HepG2 (cell line): Measurements from ENCODE around the gene NKX1-1. TPM values are rescaled to one million over a fixed set of nuclear protein-coding genes. Genes with fewer than 3 reads are reported as not detected.

Experiments
- ATAC-seq: fragments of 200-7000 bp; cut with Tn5 transposase; 3 replicates; pipeline ENCODE4 v1.9.1; 2020; ENCODE audit warnings: mild to moderate bottlenecking, moderate library complexity
- BruUV-seq: library from RNA; stranded (reverse); fragments of 400-500 nt; replicated peaks from 2 replicates; lab custom pipeline; 2021; lab: Mats Ljungman, UMichigan
- CTCF ChIA-PET: fragments of 300-600 bp; formaldehyde crosslinking; extraction: SDS; loops from one replicate; lab custom pipeline; 2021; ENCODE audit warnings: low total read pairs, inconsistent platforms, low intra/inter-chr PET ratio; lab: Yijun Ruan, JAX
- POLR2A ChIA-PET: fragments of 350-600 bp; sonication (Branson Sonifier 250); formaldehyde crosslinking; loops from one replicate; lab custom pipeline; 2020; ENCODE audit warnings: antibody characterized with exemption, inconsistent platforms; lab: Yijun Ruan, JAX
- DNase-seq: peaks from one replicate; pipeline ENCODE4 v3.0.0-alpha.2; 2015; ENCODE audit warnings: low spot score
- FAIRE-seq: peaks from 3 replicates; lab custom pipeline; 2011; peaks lifted over from hg19 to GRCh38; lab: Jason Lieb, UNC
- H2AFZ ChIP-seq: one replicate; pipeline ENCODE4 v1.6.1; 2011; ENCODE audit warnings: low read length, inconsistent platforms
- H3K27ac ChIP-seq: fragments of 300-600 bp; 3 replicates; pipeline ENCODE4 v1.8.0; 2011; ENCODE audit warnings: mixed run types, mild to moderate bottlenecking, mixed read lengths, low read length, inconsistent platforms; ENCODE audit not compliant: insufficient read depth; ENCODE audit errors: extremely low read length
- H3K27me3 ChIP-seq, 2 experiments: fragments of 200-600 bp in 1 of 2; 2 replicates in 1 of 2; 3 replicates in 1 of 2; pipeline versions ENCODE4 v1.6.0 to v1.8.0; 2011; ENCODE audit warnings: low read length in 2 of 2, mild to moderate bottlenecking in 2 of 2, moderate library complexity in 2 of 2, inconsistent platforms in 1 of 2; ENCODE audit not compliant: insufficient read depth in 2 of 2, control insufficient read depth in 1 of 2
- H3K36me3 ChIP-seq, 2 experiments: fragments of 200-600 bp in 1 of 2; replicated peaks in 1 of 2; 2 replicates in 1 of 2; 3 replicates in 1 of 2; pipeline versions ENCODE4 v1.5.1 to v1.8.0; 2011; ENCODE audit warnings: low read length in 2 of 2, inconsistent platforms in 1 of 2; ENCODE audit not compliant: insufficient read depth in 2 of 2, control insufficient read depth in 1 of 2
- H3K4me1 ChIP-seq: 2 replicates; pipeline ENCODE4 v1.5.1; 2012; ENCODE audit warnings: low read length, inconsistent platforms; ENCODE audit not compliant: insufficient read depth
- H3K4me2 ChIP-seq: 2 replicates; pipeline ENCODE4 v1.6.0; 2011; ENCODE audit warnings: low read depth, low read length, inconsistent platforms
- H3K4me3 ChIP-seq, 3 experiments: fragments of 200-600 bp in 1 of 3; sonication (generic), shearing (Covaris generic) in 1 of 3; replicated peaks in 1 of 3; 2 replicates each; pipeline ENCODE4 v1.5.1; 2011 to 2016; ENCODE audit warnings: low read length in 3 of 3, inconsistent platforms in 2 of 3, low read depth in 2 of 3, mild to moderate bottlenecking in 2 of 3, control low read depth in 1 of 3, mixed read lengths in 1 of 3; ENCODE audit not compliant: insufficient read depth in 1 of 3
- H3K79me2 ChIP-seq: one replicate; pipeline ENCODE4 v1.6.1; 2011; ENCODE audit warnings: low read length, inconsistent platforms; ENCODE audit not compliant: insufficient read depth
- H3K9ac ChIP-seq: 2 replicates; pipeline ENCODE4 v1.6.0; 2011; ENCODE audit warnings: mild to moderate bottlenecking, low read depth, low read length, inconsistent platforms; ENCODE audit not compliant: insufficient read depth
- H3K9me3 ChIP-seq: 2 replicates; pipeline ENCODE4 v1.5.1; 2012; ENCODE audit warnings: mild to moderate bottlenecking, low read length
- H4K20me1 ChIP-seq: 2 replicates; pipeline ENCODE4 v1.6.0; 2011; ENCODE audit warnings: inconsistent platforms, mild to moderate bottlenecking, low read length, moderate library complexity; ENCODE audit not compliant: insufficient read depth
- ATF7 ChIP-seq, 2 experiments: fragments of 450-650 bp in 1 of 2; sonication (generic) in 1 of 2; formaldehyde crosslinking in 1 of 2; IDR thresholded peaks; 2 replicates each; pipeline versions ENCODE4 v1.4.0 to v1.6.1; 2016 to 2020; ENCODE audit warnings: antibody characterized with exemption in 1 of 2, mild to moderate bottlenecking in 1 of 2, missing genetic modification reagents in 1 of 2
- ERF ChIP-seq: IDR thresholded peaks from 2 replicates; pipeline ENCODE4 v1.6.1; 2018; ENCODE audit warnings: missing biosample characterization, missing genetic modification reagents
- HNRNPH1 ChIP-seq: fragments of 200-400 bp; formaldehyde crosslinking; optimal IDR thresholded peaks from 2 replicates; pipeline ENCODE3; 2017; ENCODE audit warnings: mild to moderate bottlenecking, low read depth, low read length
- MIER2 ChIP-seq: IDR thresholded peaks from 2 replicates; pipeline ENCODE4 v1.6.1; 2016; ENCODE audit warnings: missing biosample characterization, missing genetic modification reagents
- ZFP36 ChIP-seq: fragments of 150-350 bp; IDR thresholded peaks from 2 replicates; pipeline ENCODE4 v1.6.1; 2018; ENCODE audit warnings: borderline replicate concordance, low read length, low read depth; ENCODE audit not compliant: partially characterized antibody
- ZNF772 ChIP-seq: sonication (generic); formaldehyde crosslinking; IDR thresholded peaks from 2 replicates; pipeline ENCODE4 v1.5.0; 2020; ENCODE audit warnings: mild to moderate bottlenecking, missing genetic modification reagents
- WGBS: methylation state at CpG from one replicate; pipeline ENCODE4 v1.1.6; 2017; ENCODE audit warnings: low lambda C conversion rate; 5-methylcytosine and 5-hydroxymethylcytosine counted together
- in situ Hi-C: cut with HindIII; loops from 2 replicates; pipeline ENCODE4 v1.10.0; 2017; ENCODE audit warnings: low pct_unique_long_range_greater_than_20kb; ENCODE audit not compliant: extremely low pct_ligation_motif_present
- intact Hi-C: fragments of 100-400 bp; cut with micrococcal nuclease; formaldehyde crosslinking; loops from one replicate; pipeline ENCODE4 v1.10.0; 2022; ENCODE audit not compliant: unreplicated experiment
- polyA plus RNA-seq, 8 experiments: library from polyadenylated mRNA; depleted of rRNA in 3 of 8; stranded (reverse) in 7 of 8; unstranded in 1 of 8; fragments of >200 nt; fragmentation: Illumina TruSeq in 4 of 8; extraction: Trizol in 4 of 8; gene quantifications; 2 replicates each; pipeline versions ENCODE4 v1.2.1 to v1.2.3, GENCODE V29; 2011 to 2016; ENCODE audit warnings: low read depth in 4 of 8, missing spikeins in 1 of 8, mixed read lengths in 1 of 8; ENCODE audit not compliant: insufficient read depth in 1 of 8
- total RNA-seq, 5 experiments: library from RNA; depleted of rRNA; stranded (reverse); fragments of >200 nt; fragmentation: Illumina TruSeq; extraction: Trizol; gene quantifications; 2 replicates each; pipeline ENCODE4 v1.2.3, GENCODE V29; 2016; ENCODE audit warnings: low read depth in 1 of 5
- TF ChIP-seq, protein P1 (sequence below), 2 experiments: fragments of 450-650 bp in 1 of 2; sonication (generic) in 1 of 2; formaldehyde crosslinking in 1 of 2; IDR thresholded peaks; 2 replicates each; pipeline versions ENCODE4 v1.6.1 to v1.8.0; 2016 to 2022; ENCODE audit warnings: antibody characterized with exemption in 1 of 2, mild to moderate bottlenecking in 1 of 2, missing genetic modification reagents in 1 of 2
- TF ChIP-seq, protein P2 (sequence below): sonication (generic); formaldehyde crosslinking; IDR thresholded peaks from 2 replicates; pipeline ENCODE4 v1.4.0; 2020; ENCODE audit warnings: missing genetic modification reagents, borderline replicate concordance

NKX1-1 gene
- total and polyA plus RNA-seq, 2 of the 13 experiments (the other 11 are each of a cell fraction or from before 2014, with no cell fraction given), result not detected

DNA sequence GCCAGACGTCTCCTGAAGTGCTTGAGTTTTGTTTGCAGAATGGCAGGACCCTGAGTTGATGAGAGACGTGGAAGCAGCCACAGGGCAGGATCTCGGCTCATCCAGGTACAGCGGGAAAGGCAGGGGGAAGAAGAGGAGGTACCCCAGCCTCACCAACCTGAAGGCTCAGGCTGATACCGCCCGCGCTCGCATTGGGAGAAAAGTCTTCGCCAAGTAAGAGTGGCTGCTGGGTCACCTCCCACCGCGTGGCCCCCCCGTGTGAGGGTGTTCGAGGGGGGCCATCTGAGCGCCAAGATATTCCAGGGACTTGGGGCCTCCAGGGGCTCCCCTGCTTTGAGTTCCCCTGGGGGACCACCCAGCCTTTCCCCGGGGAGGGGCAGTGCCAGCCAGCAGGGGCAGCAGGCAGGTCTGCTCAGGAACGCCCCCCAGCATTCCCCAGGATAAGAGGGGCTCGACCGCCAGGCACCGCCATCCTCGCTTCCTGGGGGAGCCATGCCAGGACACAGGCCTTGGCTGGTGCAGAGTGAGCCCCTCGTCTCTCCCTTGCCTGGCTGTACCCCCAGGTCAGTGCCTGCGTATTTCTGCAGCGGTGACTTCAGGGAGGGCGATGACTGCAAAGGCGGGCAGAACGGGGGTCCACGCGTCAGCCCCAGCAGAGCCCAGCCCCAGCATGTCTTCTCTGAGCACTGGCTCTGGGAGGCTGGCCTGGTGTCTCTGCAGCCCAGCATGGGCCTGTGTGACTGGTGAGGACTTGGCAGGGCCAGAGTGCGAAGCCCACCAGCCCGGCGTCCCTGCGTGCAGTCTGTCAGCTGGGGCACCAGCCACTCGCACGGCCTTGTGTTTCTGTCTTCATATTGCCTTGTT is 22.3 kb downstream of the NKX1-1 start:
- WGBS, result 92% methylated on average over 8 of the region's 34 CpGs
- TF ChIP-seq ZNF772 (no peak), ERF (CRISPR knock-in tag) (no peak), HNRNPH1 (no peak), MIER2 (CRISPR knock-in tag) (no peak), ZFP36 (no peak), ATF7 (IDR thresholded peaks at IDR 0.05) (no peak), ATF7 (CRISPR knock-in tag; IDR thresholded peaks at IDR 0.05) (no peak)
- TF ChIP-seq, protein P1, sequence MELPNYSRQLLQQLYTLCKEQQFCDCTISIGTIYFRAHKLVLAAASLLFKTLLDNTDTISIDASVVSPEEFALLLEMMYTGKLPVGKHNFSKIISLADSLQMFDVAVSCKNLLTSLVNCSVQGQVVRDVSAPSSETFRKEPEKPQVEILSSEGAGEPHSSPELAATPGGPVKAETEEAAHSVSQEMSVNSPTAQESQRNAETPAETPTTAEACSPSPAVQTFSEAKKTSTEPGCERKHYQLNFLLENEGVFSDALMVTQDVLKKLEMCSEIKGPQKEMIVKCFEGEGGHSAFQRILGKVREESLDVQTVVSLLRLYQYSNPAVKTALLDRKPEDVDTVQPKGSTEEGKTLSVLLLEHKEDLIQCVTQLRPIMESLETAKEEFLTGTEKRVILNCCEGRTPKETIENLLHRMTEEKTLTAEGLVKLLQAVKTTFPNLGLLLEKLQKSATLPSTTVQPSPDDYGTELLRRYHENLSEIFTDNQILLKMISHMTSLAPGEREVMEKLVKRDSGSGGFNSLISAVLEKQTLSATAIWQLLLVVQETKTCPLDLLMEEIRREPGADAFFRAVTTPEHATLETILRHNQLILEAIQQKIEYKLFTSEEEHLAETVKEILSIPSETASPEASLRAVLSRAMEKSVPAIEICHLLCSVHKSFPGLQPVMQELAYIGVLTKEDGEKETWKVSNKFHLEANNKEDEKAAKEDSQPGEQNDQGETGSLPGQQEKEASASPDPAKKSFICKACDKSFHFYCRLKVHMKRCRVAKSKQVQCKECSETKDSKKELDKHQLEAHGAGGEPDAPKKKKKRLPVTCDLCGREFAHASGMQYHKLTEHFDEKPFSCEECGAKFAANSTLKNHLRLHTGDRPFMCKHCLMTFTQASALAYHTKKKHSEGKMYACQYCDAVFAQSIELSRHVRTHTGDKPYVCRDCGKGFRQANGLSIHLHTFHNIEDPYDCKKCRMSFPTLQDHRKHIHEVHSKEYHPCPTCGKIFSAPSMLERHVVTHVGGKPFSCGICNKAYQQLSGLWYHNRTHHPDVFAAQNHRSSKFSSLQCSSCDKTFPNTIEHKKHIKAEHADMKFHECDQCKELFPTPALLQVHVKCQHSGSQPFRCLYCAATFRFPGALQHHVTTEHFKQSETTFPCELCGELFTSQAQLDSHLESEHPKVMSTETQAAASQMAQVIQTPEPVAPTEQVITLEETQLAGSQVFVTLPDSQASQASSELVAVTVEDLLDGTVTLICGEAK (IDR thresholded peaks at IDR 0.05), result no peak
- TF ChIP-seq, protein P1 (CRISPR knock-in tag; IDR thresholded peaks at IDR 0.05), result no peak
- TF ChIP-seq, protein P2, sequence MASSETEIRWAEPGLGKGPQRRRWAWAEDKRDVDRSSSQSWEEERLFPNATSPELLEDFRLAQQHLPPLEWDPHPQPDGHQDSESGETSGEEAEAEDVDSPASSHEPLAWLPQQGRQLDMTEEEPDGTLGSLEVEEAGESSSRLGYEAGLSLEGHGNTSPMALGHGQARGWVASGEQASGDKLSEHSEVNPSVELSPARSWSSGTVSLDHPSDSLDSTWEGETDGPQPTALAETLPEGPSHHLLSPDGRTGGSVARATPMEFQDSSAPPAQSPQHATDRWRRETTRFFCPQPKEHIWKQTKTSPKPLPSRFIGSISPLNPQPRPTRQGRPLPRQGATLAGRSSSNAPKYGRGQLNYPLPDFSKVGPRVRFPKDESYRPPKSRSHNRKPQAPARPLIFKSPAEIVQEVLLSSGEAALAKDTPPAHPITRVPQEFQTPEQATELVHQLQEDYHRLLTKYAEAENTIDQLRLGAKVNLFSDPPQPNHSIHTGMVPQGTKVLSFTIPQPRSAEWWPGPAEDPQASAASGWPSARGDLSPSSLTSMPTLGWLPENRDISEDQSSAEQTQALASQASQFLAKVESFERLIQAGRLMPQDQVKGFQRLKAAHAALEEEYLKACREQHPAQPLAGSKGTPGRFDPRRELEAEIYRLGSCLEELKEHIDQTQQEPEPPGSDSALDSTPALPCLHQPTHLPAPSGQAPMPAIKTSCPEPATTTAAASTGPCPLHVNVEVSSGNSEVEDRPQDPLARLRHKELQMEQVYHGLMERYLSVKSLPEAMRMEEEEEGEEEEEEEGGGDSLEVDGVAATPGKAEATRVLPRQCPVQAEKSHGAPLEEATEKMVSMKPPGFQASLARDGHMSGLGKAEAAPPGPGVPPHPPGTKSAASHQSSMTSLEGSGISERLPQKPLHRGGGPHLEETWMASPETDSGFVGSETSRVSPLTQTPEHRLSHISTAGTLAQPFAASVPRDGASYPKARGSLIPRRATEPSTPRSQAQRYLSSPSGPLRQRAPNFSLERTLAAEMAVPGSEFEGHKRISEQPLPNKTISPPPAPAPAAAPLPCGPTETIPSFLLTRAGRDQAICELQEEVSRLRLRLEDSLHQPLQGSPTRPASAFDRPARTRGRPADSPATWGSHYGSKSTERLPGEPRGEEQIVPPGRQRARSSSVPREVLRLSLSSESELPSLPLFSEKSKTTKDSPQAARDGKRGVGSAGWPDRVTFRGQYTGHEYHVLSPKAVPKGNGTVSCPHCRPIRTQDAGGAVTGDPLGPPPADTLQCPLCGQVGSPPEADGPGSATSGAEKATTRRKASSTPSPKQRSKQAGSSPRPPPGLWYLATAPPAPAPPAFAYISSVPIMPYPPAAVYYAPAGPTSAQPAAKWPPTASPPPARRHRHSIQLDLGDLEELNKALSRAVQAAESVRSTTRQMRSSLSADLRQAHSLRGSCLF (CRISPR knock-in tag), result no peak

More for the DNA sequence above, 22.3 kb downstream of the NKX1-1 start:
- Histone ChIP-seq H3K4me2 (no peak overlapping the region), H3K27ac (no peak overlapping the region), H3K9ac (no peak overlapping the region), H3K27me3 (no peaks in the 10 kb centered on the region), H4K20me1 (no peaks in the 10 kb centered on the region), H3K9me3 (no peaks in the 10 kb centered on the region), H3K4me3 (no peak overlapping the region), H3K36me3 (peaks cover 2 to 11% of the 10 kb centered on the region in 2 experiments; a peak in 4 of 5 replicates), H2AFZ (no peak overlapping the region), H3K79me2 (no peaks in the 10 kb centered on the region), H3K4me1 (no peaks in the 10 kb centered on the region)
- DNase-seq (no peak), ATAC-seq (no peak), FAIRE-seq (no peak)
- in situ Hi-C loops, result no loop called here
- CTCF ChIA-PET, result no interaction called here
- POLR2A ChIA-PET, result no interaction called here
- intact Hi-C loops, result no loop called here
- BruUV-seq, result no TSS peak
